Activated gamma-delta T cell treated with Interleukin-2 at 50 U/mL for 16 hours (primary cell): ENCODE results near the gene PPCS.
A peak's percentile ranks its signal among the peaks of the same experiment; 100 is the strongest.
"Not testable (repeated sequence)": the region's sequence is repeated elsewhere in the genome, so short reads cannot be mapped to it uniquely, and the experiment has no call there.

ENCODE experiments used
- DNase-seq: peaks from one replicate; pipeline ENCODE4 v3.0.0-alpha.2; 2020

Gene PPCS

GRCh38 chr1:42454403-42454802, 1.9 kb upstream of the PPCS start:
- DNase-seq: no peak

- peak; percentile 49 for DNase-seq
These were observed 379 bp downstream of the PPCS start for GRCh38 chr1:42456754-42457089.

- DNase-seq: no peak
These were observed 4.9 kb downstream of the PPCS start for GRCh38 chr1:42461196-42461595.

GRCh38 chr1:42462828-42463763, 6.8 kb downstream of the PPCS start, which contains the start of gene CCDC30:
Gene CCDC30 (plus strand): TSS chr1:42463286. CDS start chr1:42480552, 17,266 bp downstream.
- DNase-seq: peak; percentile 96

- no peak for DNase-seq
These were observed 7.6 kb downstream of the PPCS start for GRCh38 chr1:42463921-42464320.

GRCh38 chr1:42466030-42466429, 9.7 kb downstream of the PPCS start:
- no peak for DNase-seq

- DNase-seq: no peak
These were observed 13.4 kb downstream of the PPCS start for GRCh38 chr1:42469727-42470126.

- no peak for DNase-seq
These were observed 20.3 kb downstream of the PPCS start for GRCh38 chr1:42476605-42477004.

- DNase-seq: not testable (repeated sequence)
These were observed 21.0 kb downstream of the PPCS start for GRCh38 chr1:42477354-42477753.

- no peak for DNase-seq
These were observed 21.4 kb downstream of the PPCS start for GRCh38 chr1:42477775-42478174.

- DNase-seq: no peak
These were observed 23.3 kb downstream of the PPCS start for GRCh38 chr1:42479621-42480020.

GRCh38 chr1:42480921-42481320, 24.6 kb downstream of the PPCS start:
- no peak for DNase-seq

GRCh38 chr1:42482635-42483153, 26.4 kb downstream of the PPCS start:
- DNase-seq: no peak

- no peak for DNase-seq
These were observed 28.0 kb downstream of the PPCS start for GRCh38 chr1:42484382-42484781.

GRCh38 chr1:42490237-42490636, 33.9 kb downstream of the PPCS start:
- DNase-seq: no peak

- DNase-seq: not testable (repeated sequence)
These were observed 45.7 kb downstream of the PPCS start for GRCh38 chr1:42502031-42502430.

- no peak for DNase-seq
These were observed 48.3 kb downstream of the PPCS start for GRCh38 chr1:42504535-42505128.

GRCh38 chr1:42506576-42506975, 50.2 kb downstream of the PPCS start:
- DNase-seq: no peak
